GM12873 (cell line): ENCODE measurements around the gene LRRC15.

Experiments used
- TF ChIP-seq, protein P1 (sequence below): IDR thresholded peaks from 2 replicates; pipeline ENCODE4 v1.5.1; 2012; ENCODE audit warnings: low read depth, mild to moderate bottlenecking, moderate library complexity, low read length, control low read depth; ENCODE audit not compliant: insufficient read depth; ENCODE audit errors: missing control alignments

The LRRC15 gene

DNA sequence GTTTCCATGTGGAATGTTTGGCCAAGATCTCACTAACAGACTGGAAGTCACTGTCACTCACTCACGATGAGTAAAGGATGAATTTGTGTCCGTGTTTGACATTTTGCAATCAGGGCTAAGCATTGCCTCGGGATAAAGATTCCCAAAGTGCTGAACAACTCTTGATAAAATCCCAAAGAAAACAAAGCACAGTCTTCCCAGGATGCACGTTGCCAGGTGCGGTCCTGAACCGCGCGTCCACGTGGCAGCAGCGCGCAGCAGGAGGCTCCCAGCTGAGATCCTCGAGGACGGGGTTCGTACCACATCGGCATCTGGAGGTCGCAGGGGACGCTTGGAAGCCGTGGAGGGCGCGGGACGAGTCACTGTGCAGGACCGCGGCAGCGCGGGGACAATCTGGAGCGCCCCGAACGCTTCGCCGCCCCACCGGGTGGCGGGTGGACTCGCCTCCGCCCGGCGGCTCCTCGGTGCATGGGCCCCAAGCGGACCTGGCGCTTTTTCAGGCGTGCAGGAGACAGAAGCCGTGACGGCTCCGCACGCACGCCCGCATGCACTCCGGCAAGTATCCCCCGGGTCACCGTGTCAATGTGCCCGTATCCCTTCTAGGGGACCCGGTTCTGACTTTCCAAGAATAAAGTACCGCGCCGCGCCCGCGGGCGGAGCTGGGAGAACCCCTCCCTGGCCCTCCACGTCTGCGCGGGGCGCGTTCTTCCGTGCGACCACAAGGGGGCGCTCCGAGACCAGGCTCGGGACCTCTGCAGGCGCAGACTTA, 36.1 kb downstream of the LRRC15 start:
- TF ChIP-seq, protein P1, sequence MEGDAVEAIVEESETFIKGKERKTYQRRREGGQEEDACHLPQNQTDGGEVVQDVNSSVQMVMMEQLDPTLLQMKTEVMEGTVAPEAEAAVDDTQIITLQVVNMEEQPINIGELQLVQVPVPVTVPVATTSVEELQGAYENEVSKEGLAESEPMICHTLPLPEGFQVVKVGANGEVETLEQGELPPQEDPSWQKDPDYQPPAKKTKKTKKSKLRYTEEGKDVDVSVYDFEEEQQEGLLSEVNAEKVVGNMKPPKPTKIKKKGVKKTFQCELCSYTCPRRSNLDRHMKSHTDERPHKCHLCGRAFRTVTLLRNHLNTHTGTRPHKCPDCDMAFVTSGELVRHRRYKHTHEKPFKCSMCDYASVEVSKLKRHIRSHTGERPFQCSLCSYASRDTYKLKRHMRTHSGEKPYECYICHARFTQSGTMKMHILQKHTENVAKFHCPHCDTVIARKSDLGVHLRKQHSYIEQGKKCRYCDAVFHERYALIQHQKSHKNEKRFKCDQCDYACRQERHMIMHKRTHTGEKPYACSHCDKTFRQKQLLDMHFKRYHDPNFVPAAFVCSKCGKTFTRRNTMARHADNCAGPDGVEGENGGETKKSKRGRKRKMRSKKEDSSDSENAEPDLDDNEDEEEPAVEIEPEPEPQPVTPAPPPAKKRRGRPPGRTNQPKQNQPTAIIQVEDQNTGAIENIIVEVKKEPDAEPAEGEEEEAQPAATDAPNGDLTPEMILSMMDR: peak; percentile 95

DNA sequence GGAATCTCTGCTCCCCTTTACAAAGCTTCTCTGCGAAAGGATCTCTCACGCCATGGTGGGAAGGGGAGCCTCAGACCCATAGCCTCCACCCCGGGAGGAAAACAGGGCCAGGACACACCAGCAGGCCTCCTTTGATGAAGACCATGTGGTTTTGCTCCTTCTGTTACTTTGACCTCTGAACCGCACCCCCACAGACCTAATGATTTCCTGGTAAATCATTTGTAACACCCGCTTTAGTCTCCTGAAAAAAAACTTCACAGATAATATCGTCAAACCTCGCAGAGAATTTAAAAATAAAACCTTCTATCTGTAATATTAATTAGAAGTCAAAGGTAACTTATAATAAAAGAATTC, 36.7 kb downstream of the LRRC15 start:
- TF ChIP-seq, protein P1: no peak

DNA sequence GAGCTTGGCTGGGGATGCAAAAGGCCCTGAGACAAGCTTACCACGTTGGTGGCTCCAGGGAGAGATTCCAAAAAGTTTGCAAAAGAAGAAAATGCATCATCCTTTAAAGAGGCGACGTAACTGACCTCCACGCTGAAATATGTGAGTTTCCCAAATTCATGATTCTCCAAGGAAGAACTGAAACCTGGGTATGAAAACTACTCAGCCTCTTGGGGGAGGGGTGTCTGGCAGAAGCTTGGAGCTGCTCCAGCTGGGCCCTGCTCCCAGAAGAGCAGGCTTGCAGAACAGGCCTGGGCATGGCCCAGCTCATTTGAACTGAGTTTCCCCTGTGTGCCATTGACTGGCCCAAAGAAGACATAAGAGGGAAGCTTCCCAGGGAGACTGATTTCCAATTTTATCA, 39.0 kb downstream of the LRRC15 start:
- TF ChIP-seq, protein P1: no peak

DNA sequence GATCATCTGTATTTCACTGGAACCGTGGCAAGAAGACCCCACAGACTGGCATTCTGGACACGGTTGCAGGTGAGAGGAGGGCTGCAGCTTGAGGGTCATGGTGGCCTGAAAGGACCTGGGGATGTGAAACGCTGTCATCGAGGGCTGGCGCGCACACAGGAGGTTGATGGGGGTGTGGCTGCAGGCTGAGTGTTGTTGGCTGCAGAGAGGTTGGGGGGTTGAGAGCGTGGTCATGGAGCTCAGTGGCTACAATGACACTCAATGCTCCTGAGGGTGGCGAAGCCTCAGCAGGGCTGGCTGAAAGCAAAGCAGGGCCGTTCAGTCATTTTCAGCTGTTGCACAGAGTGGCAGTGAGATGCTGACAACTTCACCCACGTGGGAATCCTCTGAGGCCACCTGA, 39.4 kb downstream of the LRRC15 start:
- TF ChIP-seq, protein P1: no peak

DNA sequence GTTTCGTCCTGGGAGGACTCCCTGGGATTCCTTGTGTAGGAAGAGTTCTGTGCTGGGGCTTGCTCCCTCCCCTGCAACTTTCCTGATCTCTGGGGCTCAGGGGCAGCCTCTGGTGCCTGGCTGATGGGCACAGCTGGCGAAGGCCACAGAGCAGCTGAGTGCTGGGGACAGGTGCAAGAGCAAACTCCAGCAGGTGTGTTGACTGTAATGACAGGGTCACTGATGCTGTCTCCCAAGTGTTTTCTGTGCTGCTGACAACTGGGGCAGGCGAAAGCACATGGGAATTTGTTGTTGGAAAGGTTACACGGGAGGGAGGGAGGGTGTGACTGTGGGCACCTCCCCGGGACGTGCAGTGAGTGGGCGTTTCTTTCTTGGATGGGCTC, 40.0 kb downstream of the LRRC15 start:
- TF ChIP-seq, protein P1: no peak

DNA sequence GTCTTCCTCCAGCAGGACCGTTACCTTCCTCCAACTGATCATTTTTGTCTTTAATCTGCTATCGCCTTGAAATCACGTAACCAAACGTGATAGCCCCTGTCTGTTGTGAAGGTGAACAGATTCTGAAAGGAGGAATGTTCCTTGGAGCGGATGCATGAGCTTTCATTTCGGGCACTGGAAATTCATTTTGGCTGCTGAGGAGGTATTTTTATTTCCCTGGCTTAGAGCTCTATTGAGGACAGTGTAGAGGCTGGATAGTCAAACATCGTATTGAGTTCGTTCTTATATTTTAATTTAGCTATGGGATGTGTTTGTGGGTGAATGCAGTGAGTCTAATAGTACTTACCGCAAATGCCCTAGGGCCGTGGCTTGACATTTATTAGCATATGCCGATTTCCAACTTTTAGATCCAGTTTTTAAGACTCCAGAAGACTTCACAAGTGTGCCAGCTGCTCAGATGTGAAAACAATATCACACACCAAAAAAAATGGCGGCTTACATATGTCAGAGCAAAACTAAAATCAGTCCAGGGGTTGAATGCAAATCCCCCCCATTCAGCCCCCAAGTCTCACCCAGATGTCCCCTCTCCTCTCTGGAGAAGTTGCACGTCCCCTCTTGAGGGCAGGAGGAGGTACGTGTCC, 40.5 kb downstream of the LRRC15 start:
- TF ChIP-seq, protein P1: no peak

DNA sequence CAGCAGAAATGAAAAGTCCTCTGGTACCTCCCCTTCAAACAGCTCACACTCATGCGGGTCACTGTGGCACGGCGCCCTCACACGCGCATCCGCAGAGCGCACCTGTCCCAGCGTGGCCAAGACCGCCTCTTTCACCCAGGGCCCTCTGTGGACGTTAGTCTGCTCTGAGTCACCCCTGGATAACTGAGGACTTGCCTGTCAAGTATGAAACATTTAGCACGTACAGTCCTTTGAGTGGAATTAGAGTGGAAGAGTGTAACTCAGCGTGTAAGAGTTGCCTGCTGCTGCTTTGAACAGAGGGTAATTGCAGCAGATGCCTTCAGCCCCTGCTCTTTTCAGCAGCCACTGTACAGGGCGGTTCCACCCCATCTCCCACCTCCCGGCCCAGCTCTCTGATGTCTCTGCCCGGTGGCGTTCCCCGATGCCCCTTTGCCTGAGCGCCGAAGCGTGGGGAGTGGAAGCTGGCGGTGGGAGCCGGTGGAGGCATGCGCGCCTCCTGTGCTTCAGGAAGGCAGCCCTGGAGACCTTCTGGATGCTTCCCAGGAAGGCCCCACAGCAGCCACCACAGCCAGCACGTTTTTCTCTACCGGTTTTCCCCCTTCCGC, 41.4 kb downstream of the LRRC15 start:
- TF ChIP-seq, protein P1: no peak
